Smooth muscle cell of the brain vasculature (primary cell): Measurements from ENCODE around the gene ZC3H10.
"Not testable (repeated sequence)": the region's sequence is repeated elsewhere in the genome, so short reads cannot be mapped to it uniquely, and the experiment has no call there.

Experiments
- DNase-seq: peaks from one replicate; pipeline ENCODE4 v3.0.0-alpha.2; 2012; ENCODE audit warnings: low read depth, low spot score

Gene ZC3H10, protein sequence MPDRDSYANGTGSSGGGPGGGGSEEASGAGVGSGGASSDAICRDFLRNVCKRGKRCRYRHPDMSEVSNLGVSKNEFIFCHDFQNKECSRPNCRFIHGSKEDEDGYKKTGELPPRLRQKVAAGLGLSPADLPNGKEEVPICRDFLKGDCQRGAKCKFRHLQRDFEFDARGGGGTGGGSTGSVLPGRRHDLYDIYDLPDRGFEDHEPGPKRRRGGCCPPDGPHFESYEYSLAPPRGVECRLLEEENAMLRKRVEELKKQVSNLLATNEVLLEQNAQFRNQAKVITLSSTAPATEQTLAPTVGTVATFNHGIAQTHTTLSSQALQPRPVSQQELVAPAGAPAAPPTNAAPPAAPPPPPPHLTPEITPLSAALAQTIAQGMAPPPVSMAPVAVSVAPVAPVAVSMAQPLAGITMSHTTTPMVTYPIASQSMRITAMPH

DNA sequence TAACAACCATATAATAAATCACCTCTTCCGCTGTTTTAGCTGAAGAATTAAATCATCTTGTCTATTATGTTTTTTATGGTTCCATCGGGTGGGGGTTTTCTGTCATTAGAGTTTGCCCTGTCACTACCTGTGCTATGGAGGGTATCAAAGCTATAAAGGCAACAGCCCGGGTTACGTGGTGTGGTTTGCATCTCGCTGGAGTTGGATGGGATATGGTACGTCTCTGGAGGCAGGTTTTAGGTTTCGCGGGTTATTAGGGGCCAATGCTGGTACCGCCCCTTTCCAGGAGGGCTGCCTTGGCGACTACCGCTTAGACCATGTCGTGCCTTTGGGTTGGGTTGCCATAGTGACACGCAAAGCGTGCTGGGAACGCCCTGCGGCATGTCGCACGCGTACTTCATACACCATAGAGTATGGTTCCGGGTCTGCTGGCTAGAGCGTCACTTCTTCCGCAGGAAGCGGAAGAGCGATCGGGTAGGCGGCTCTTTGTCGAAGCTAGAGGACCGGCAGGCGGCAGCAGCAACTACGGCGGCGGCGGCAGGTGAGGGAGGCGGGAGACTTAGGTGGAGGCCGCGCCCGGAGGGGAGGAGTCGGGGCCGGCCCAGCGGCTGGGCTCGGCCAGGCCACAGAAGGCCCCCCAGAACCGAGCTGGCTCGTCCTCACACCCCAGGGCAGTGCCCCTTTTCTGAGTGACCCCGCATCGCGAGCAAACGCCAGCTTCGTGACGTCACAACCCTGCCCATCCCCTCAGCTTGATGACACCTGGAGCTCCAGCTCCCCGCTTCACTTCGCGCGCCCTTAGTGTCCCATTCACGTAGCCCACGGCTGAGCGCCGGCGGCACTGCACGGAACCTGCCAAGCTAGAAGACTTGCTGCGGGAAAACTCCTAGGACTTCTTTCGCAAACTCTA, at the start of gene ZC3H10:
TSS of gene ZC3H10 (plus strand) at position 489 of the 910 bp plus-strand sequence. CDS start 2,297 bp downstream, outside the sequence.
- DNase-seq: peak; percentile 98

- no peak for DNase-seq
Measured at GRCh38 chr12:56071648-56072047, 46.4 kb upstream of the ZC3H10 start.

- no peak for DNase-seq
Measured at GRCh38 chr12:56074396-56074795, 43.7 kb upstream of the ZC3H10 start.

DNA sequence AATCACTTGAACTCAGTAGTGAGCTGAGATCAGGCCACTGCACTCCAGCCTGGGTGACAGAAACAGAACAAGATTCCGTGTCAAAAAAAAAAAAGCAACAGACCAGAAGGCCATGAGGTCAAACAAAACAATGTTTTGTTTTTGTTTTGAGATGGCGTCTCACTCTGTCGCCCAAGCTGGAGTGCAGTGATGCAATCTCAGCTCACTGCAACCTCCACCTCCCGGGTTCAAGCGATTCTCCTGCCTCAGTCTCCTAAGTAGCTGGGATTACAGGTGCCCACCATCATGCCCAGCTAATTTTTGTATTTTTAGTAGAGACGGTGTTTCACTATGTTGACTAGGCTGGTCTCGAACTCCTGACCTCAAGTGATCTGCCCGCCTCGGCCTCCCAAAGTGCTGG, 40.1 kb upstream of the ZC3H10 start:
- not testable (repeated sequence) for DNase-seq

DNA sequence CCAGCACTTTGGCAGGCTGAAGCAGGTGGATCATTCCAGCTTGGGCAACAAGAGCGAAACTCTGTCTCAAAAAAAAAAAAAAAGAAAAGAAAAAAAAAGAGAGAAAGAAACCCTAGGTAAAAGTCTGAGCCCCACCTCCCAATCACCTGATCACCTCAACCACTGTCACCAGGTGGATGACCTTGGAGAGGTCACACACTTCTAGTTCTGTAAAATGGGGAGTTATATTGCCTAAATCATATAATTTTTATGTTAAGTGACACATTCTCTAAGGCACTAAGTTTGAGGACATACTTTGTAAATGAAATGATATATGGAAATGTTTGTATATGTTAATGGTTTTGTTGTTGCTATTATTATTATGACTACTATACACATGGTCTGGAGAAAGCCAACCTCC, 39.6 kb upstream of the ZC3H10 start:
- no peak for DNase-seq

DNA sequence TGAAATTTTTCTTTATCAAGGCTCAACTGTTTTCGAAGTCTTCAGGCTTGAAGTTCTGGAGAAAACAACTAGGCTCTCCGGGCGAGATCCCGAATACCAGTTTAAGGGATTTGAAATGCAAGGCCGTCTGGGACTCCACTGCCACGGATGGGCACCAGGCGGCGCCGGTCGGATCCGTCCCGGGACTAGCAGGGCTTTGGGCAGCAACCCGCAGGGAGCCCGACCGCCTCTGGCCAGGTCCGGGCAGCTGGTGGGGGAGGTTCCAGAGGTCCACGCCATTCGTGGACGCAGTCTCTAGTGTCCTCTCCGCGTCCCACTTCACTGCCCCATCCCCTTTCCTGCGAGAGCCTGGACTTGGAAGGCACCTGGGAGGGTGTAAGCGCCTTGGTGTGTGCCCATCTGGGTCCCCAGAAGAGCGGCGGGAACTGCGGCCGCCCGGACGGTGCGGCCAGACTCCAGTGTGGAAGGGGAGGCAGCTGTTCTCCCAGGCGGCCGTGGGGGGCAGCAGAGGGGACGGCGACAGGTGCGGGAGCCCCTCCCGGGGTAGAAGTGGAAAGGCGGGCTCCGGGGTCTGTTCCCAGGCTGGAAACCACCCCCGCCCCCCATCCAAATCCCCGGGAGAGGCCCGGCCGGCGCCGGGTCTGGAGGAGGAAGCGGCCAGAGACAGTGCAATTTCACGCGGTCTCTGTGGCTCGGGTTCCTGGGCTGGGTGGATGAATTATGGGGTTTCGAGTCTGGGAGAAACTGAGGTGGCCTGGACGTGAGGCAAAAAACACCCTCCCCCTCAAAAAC, 38.9 kb upstream of the ZC3H10 start:
- DNase-seq: no peak

DNA sequence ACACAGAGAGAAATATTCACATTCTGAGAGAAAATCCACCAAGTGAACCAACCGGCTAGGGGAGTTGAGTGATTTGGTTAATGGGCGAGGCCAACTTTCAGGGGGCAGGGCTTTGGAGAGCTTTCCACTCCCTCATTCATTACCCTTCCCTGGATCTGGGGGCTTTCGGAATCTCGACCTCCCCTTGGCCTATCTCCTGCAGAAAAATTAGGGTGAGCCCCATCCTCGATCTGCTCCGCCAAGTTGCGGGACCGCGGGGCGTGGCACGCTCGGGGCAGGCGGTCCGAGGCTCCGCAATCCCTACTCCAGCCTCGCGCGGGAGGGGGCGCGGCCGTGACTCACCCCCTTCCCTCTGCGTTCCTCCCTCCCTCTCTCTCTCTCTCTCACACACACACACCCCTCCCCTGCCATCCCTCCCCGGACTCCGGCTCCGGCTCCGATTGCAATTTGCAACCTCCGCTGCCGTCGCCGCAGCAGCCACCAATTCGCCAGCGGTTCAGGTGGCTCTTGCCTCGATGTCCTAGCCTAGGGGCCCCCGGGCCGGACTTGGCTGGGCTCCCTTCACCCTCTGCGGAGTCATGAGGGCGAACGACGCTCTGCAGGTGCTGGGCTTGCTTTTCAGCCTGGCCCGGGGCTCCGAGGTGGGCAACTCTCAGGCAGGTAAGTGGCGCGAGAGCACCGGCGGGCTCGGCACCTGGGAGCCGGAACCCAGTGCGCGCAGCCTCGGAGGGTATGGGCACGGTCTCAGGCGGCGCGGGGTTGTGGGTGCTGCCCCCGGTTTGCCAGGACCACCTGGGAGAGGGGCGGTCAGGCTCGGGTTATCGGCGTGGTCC, 38.1 kb upstream of the ZC3H10 start, which contains the start of gene ERBB3:
TSS of gene ERBB3 (plus strand) at position 443 of the 833 bp plus-strand sequence. CDS start at position 579, 136 bp downstream.
- DNase-seq: no peak

DNA sequence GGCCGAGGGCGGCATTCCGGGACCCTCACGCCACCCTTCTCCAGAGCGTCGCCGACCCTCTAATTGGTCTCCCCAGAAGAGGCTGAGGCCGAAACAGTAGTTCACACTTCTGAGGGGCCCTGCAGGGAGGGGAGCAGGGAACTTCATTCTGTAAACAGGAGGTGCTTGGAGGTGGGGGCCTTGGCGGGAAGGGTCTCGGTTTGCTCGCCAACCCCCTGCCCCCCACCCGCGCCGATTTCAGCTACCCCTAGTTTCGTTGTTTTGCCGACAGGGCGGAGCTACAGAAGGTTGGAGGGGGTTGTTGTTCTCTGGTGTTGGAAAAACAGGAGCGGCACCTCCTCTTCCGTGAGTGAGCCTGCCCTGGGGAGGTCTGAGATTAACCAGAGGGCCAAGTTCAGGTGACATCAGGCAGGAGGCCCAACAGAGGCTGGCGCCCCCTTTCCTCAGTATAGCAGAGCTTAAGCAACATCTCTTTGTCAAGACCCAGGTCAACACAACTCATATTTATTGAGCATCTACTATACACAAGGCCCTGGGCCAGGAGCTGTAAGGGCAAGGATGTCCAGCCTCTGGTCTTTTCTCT, 37.4 kb upstream of the ZC3H10 start:
- no peak for DNase-seq

- no peak for DNase-seq
Measured at GRCh38 chr12:56081393-56082347, 36.4 kb upstream of the ZC3H10 start.

- DNase-seq: no peak
Measured at GRCh38 chr12:56082382-56082781, 35.7 kb upstream of the ZC3H10 start.

- DNase-seq: no peak
Measured at GRCh38 chr12:56082967-56083366, 35.1 kb upstream of the ZC3H10 start.

- DNase-seq: no peak
Measured at GRCh38 chr12:56084958-56085543, 33.0 kb upstream of the ZC3H10 start.

- DNase-seq: no peak
Measured at GRCh38 chr12:56086096-56086495, 32.0 kb upstream of the ZC3H10 start.

DNA sequence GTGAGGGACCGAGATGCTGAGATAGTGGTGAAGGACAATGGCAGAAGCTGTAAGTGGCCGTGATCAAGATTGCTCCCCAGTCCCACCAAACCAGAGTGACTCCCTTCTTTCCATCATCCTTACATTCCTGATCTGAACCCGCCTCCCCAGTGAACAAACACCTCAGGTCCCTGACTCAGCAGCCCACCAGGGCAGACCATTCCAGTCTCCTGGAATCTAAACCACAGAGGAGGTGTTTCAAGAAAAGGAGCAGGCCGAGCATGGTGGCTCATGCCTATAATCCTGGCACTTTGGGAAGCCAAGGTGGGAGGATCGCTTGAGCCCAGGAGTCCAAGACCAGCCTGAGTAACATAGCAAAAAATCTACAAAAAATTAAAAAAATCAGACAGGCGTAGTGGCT, 31.5 kb upstream of the ZC3H10 start:
- no peak for DNase-seq

DNA sequence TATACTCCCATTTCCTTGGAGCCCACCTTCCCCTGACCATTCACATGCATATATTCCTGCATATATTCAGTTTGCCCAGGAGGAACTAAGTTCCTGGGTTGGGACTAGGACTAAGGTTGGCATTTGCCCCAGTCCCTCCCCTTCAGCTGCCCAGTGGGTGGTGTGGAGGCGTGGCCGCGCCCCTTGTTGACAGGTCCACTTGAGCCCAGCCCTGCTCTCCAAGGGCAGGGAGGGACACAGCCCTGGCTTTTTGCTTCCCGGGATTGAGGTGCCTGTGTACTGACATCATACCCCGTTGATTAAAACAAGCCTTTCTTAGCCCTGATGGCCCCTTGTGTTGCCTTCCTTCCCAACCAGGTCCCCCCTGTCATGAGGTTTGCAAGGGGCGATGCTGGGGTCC, 30.8 kb upstream of the ZC3H10 start:
- no peak for DNase-seq

DNA sequence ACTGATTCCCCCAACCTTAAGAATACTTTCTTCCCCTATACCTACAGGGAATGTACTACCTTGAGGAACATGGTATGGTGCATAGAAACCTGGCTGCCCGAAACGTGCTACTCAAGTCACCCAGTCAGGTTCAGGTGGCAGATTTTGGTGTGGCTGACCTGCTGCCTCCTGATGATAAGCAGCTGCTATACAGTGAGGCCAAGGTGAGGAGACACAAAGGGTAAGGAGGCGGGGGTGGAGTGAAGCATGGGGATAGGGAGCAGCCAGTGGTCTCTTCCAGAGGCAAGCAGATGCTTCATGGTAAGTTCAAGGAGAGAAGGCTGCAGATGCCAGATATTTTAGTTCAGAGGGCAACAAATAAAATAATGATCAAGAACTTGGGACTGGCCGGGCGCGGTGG, 20.3 kb upstream of the ZC3H10 start:
- DNase-seq: no peak

- no peak for DNase-seq
Measured at GRCh38 chr12:56098592-56098991, 19.5 kb upstream of the ZC3H10 start.

DNA sequence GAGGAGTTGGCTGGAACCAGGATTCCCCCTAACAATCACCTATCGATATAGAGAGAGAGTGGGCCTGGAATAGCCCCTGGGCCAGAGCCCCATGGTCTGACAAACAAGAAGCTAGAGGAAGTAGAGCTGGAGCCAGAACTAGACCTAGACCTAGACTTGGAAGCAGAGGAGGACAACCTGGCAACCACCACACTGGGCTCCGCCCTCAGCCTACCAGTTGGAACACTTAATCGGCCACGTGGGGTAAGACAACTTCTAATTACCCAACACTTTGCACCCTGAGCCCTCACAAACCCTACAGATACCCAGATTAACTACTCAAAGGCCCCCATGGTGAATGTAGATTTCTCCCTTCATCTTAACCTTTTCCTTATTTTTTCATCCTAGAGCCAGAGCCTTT, 18.3 kb upstream of the ZC3H10 start:
- DNase-seq: no peak

DNA sequence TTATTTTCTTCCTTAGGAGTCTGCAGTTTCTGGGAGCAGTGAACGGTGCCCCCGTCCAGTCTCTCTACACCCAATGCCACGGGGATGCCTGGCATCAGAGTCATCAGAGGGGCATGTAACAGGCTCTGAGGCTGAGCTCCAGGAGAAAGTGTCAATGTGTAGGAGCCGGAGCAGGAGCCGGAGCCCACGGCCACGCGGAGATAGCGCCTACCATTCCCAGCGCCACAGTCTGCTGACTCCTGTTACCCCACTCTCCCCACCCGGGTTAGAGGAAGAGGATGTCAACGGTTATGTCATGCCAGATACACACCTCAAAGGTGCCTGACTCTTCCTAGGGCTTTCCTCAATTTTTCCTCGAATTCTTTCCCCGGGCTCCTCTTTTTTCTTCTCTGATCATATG, 17.0 kb upstream of the ZC3H10 start:
- DNase-seq: no peak
